ENCODE measurements around the gene TECPR2. TPM values are rescaled to one million over a fixed set of nuclear protein-coding genes. Genes with fewer than 3 reads are reported as not detected.

Gene TECPR2
- polyA plus RNA-seq, 1 donor (not counting 4 experiments of a cell fraction or from before 2014, with no cell fraction given), result 8.3 TPM

- no peaks in the 10 kb centered on the region for H3K4me1 ChIP-seq (ENCODE audit: control insufficient read depth, extremely low read depth, insufficient read depth, low read length)
- no peak overlapping the region for H2AFZ ChIP-seq (ENCODE audit: control insufficient read depth, low read length)
- FAIRE-seq, result no peak
- no peak overlapping the region for H3K27ac ChIP-seq (ENCODE audit: control insufficient read depth, insufficient read depth, low read length)
- H3K36me3 ChIP-seq (ENCODE audit: control insufficient read depth in 2 of 2, extremely low read depth in 1 of 2, insufficient read depth in 2 of 2, low read length in 2 of 2), result peaks cover 4 to 9% of the 10 kb centered on the region in 2 experiments
- H3K9me3 ChIP-seq (ENCODE audit: control insufficient read depth, low read depth, low read length), result no peaks in the 10 kb centered on the region
- no peak overlapping the region for H3K9ac ChIP-seq (ENCODE audit: control insufficient read depth, extremely low read depth, insufficient read depth, low read length)
- DNase-seq (ENCODE audit: low read depth, low spot score), result no peak
- no peak for TF ChIP-seq EZH2 (IDR thresholded peaks at IDR 0.05; ENCODE audit: low read length)
- TF ChIP-seq, protein P1, sequence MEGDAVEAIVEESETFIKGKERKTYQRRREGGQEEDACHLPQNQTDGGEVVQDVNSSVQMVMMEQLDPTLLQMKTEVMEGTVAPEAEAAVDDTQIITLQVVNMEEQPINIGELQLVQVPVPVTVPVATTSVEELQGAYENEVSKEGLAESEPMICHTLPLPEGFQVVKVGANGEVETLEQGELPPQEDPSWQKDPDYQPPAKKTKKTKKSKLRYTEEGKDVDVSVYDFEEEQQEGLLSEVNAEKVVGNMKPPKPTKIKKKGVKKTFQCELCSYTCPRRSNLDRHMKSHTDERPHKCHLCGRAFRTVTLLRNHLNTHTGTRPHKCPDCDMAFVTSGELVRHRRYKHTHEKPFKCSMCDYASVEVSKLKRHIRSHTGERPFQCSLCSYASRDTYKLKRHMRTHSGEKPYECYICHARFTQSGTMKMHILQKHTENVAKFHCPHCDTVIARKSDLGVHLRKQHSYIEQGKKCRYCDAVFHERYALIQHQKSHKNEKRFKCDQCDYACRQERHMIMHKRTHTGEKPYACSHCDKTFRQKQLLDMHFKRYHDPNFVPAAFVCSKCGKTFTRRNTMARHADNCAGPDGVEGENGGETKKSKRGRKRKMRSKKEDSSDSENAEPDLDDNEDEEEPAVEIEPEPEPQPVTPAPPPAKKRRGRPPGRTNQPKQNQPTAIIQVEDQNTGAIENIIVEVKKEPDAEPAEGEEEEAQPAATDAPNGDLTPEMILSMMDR (optimal IDR thresholded peaks at IDR 0.05 in 1 of 3, IDR thresholded peaks at IDR 0.05 in 1 of 3, conservative IDR thresholded peaks at IDR 0.05 in 1 of 3; ENCODE audit: extremely low read depth in 1 of 3, insufficient read depth in 2 of 3, low read length in 3 of 3), result no peak
- no peaks in the 10 kb centered on the region for H3K9me1 ChIP-seq (ENCODE audit: control insufficient read depth, extremely low read depth, insufficient read depth, low read length)
- no peaks in the 10 kb centered on the region for H3K27me3 ChIP-seq (ENCODE audit: control insufficient read depth, extremely low read depth, insufficient read depth, low read length)
- no peak overlapping the region for H3K4me2 ChIP-seq (ENCODE audit: control insufficient read depth, extremely low read depth, insufficient read depth, low read depth, low read length)
- H3K79me2 ChIP-seq (ENCODE audit: control insufficient read depth, insufficient read depth, low read length), result no peaks in the 10 kb centered on the region
- no peak overlapping the region for H3K4me3 ChIP-seq (ENCODE audit: control insufficient read depth in 2 of 3, extremely low read depth in 1 of 3, insufficient read depth in 2 of 3, low read depth in 1 of 3, low read length in 3 of 3)
- no peaks in the 10 kb centered on the region for H4K20me1 ChIP-seq (ENCODE audit: control insufficient read depth, extremely low read depth, insufficient read depth, low read length)
- dilution Hi-C loops (cut with MboI; ENCODE audit: extremely low pct_ligation_motif_present, low sequenced_read_pairs), result no loop called here
Measured at GRCh38 chr14:102473559-102473958, 110.8 kb downstream of the TECPR2 start.

DNA sequence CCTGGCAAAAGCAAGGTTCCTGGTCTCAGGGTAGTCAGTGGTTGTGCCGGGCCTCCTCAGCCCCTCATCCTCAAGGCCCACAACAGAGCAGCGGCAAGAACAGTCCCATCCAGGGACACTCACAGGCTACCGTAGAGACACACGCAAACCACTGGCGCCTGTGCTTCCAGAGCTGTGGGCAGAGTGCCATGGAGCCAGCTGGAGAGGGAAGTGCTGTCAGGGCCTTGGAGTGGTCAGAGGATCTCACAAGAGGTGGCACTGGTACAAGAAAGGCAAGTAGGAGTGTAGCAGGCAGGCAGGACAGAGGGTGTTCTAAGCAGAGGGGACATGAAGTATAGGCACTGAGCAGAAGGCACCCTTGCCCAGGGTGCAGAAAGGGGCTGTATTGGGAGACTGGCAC lies 112.2 kb downstream of the TECPR2 start:
- Histone ChIP-seq H3K9me3 (ENCODE audit: control insufficient read depth, low read depth, low read length) (no peaks in the 10 kb centered on the region), H3K4me2 (ENCODE audit: control insufficient read depth, extremely low read depth, insufficient read depth, low read depth, low read length) (no peak overlapping the region), H3K79me2 (ENCODE audit: control insufficient read depth, insufficient read depth, low read length) (no peaks in the 10 kb centered on the region), H3K9me1 (ENCODE audit: control insufficient read depth, extremely low read depth, insufficient read depth, low read length) (no peaks in the 10 kb centered on the region), H3K27ac (ENCODE audit: control insufficient read depth, insufficient read depth, low read length) (no peak overlapping the region), H3K27me3 (ENCODE audit: control insufficient read depth, extremely low read depth, insufficient read depth, low read length) (no peaks in the 10 kb centered on the region), H3K4me3 (ENCODE audit: control insufficient read depth in 2 of 3, extremely low read depth in 1 of 3, insufficient read depth in 2 of 3, low read depth in 1 of 3, low read length in 3 of 3) (no peak overlapping the region), H3K4me1 (ENCODE audit: control insufficient read depth, extremely low read depth, insufficient read depth, low read length) (no peaks in the 10 kb centered on the region), H2AFZ (ENCODE audit: control insufficient read depth, low read length) (no peak overlapping the region), H3K9ac (ENCODE audit: control insufficient read depth, extremely low read depth, insufficient read depth, low read length) (no peak overlapping the region), H4K20me1 (ENCODE audit: control insufficient read depth, extremely low read depth, insufficient read depth, low read length) (no peaks in the 10 kb centered on the region), H3K36me3 (ENCODE audit: control insufficient read depth in 2 of 2, extremely low read depth in 1 of 2, insufficient read depth in 2 of 2, low read length in 2 of 2) (peaks cover 4 to 9% of the 10 kb centered on the region in 2 experiments)
- dilution Hi-C loops (cut with MboI; ENCODE audit: extremely low pct_ligation_motif_present, low sequenced_read_pairs), result no loop called here
- FAIRE-seq, result no peak
- TF ChIP-seq, protein P1 (optimal IDR thresholded peaks at IDR 0.05 in 1 of 3, IDR thresholded peaks at IDR 0.05 in 1 of 3, conservative IDR thresholded peaks at IDR 0.05 in 1 of 3; ENCODE audit: extremely low read depth in 1 of 3, insufficient read depth in 2 of 3, low read length in 3 of 3), result no peak
- TF ChIP-seq EZH2 (IDR thresholded peaks at IDR 0.05; ENCODE audit: low read length), result no peak
- DNase-seq (ENCODE audit: low read depth, low spot score), result no peak
